NT2/D1 (cell line): ENCODE results near the gene NEB.

ENCODE experiments used
- SUZ12 ChIP-seq: IDR thresholded peaks from 2 replicates; pipeline ENCODE4 v1.6.1; 2011; ENCODE audit not compliant: insufficient read length, insufficient read depth; ENCODE audit errors: extremely low read depth
- YY1 ChIP-seq: IDR thresholded peaks from 2 replicates; pipeline ENCODE4 v1.6.1; 2011; ENCODE audit not compliant: insufficient read length, insufficient read depth
- ZNF274 ChIP-seq: IDR thresholded peaks from 2 replicates; pipeline ENCODE4 v1.6.1; 2011; ENCODE audit warnings: mild to moderate bottlenecking, low read depth, low read length

DNA sequence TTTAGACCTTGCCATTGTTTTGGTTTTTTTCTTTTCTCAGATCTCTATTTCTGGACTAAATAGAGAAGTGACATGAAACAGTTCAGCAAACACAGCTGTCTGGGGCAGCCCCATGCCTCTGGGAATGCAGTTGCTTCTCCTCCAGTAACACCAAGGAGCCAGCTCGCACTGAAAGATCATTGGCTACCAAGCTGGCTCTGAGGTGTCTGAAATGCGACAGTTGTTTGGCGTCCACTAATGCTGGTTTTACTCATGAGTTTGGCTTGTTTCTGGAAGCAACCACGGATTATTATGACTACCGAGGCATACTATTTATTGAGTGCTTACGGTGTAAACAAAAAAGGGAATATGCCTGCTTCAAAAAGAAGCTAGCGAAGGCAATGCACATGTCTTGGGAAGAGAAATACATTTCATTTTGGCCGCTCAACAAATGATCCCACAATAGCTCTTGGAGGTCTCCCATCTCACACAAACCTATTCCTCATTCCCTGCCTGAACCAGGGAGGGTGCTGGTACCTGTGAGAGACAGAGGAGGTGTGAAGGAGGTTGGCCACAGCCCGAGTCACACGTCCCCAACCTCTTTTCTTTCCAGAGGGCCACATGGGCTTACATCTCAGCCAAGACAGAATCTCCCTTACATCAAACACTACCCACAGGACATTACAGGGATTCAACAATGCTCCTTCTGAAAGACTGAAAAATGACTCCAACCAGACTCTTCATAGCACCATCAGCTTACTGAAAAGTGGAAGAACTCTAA lies 37.5 kb upstream of the NEB start:
- TF ChIP-seq YY1 (no peak), SUZ12 (no peak), ZNF274 (no peak)
